Measurements from ENCODE around the gene CHSY1.
"Not testable (repeated sequence)": the region's sequence is repeated elsewhere in the genome, so short reads cannot be mapped to it uniquely, and the experiment has no call there.

Gene CHSY1

DNA sequence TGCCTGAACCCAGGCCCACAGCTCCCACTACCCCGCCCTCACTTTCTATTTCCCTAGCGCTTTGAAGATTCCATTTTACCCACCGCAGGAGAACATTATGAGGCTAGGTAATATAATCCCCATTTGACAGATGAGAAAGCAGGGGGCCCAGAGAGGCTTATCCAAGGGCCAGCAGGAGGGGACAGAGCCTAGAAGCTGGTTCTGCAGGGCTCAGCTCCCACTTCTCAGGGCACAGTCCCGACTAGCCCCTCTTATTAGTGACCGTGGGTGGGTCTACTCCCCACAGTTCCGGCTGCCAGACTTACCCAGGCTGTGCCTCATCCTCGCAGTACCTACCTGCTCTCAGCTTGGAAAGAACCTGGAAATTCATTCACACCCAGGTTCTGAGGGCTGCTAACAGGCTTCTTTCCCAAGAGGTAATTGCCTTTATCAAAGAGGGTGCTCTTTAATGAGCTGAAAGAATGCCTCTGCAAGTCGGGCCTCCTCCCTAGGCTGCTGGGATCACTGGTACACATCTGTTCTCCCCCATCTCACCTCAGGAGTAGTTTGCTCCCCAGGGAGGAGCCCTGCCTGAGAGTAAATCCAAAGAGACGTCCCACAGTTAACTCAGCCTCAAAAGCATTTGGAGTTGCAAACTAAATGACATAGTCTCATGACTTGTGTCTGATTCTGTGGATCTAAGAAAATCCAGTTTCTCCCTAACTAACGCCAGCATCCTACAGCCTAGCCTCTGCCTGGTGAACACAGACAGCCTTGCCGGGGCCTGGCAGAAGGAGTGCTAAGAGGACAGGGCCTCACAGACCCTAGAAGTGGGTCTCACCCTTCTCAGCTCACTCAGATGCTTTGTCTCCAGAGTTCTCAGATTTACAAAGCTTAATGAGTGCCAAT, 125.0 kb downstream of the CHSY1 start:
- Histone ChIP-seq H3K36me3 (ENCODE audit: low read depth) (no peaks in the 10 kb centered on the region), H3K4me1 (ENCODE audit: insufficient read depth, poor library complexity, severe bottlenecking) (peaks cover 43% of the 10 kb centered on the region), H3K27ac (ENCODE audit: poor library complexity, severe bottlenecking) (peak overlapping the region; percentile 97), H3K27me3 (ENCODE audit: insufficient read depth, poor library complexity, severe bottlenecking) (no peaks in the 10 kb centered on the region), H3K9me3 (ENCODE audit: severe bottlenecking) (no peaks in the 10 kb centered on the region), H3K4me3 (ENCODE audit: severe bottlenecking) (no peak overlapping the region)
- peak; percentile 17 for ATAC-seq (ENCODE audit: low read depth)
- TF ChIP-seq, protein P1, sequence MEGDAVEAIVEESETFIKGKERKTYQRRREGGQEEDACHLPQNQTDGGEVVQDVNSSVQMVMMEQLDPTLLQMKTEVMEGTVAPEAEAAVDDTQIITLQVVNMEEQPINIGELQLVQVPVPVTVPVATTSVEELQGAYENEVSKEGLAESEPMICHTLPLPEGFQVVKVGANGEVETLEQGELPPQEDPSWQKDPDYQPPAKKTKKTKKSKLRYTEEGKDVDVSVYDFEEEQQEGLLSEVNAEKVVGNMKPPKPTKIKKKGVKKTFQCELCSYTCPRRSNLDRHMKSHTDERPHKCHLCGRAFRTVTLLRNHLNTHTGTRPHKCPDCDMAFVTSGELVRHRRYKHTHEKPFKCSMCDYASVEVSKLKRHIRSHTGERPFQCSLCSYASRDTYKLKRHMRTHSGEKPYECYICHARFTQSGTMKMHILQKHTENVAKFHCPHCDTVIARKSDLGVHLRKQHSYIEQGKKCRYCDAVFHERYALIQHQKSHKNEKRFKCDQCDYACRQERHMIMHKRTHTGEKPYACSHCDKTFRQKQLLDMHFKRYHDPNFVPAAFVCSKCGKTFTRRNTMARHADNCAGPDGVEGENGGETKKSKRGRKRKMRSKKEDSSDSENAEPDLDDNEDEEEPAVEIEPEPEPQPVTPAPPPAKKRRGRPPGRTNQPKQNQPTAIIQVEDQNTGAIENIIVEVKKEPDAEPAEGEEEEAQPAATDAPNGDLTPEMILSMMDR (IDR thresholded peaks at IDR 0.05; ENCODE audit: poor library complexity, severe bottlenecking), result no peak
- DNase-seq (ENCODE audit: low spot score), result no peak

DNA sequence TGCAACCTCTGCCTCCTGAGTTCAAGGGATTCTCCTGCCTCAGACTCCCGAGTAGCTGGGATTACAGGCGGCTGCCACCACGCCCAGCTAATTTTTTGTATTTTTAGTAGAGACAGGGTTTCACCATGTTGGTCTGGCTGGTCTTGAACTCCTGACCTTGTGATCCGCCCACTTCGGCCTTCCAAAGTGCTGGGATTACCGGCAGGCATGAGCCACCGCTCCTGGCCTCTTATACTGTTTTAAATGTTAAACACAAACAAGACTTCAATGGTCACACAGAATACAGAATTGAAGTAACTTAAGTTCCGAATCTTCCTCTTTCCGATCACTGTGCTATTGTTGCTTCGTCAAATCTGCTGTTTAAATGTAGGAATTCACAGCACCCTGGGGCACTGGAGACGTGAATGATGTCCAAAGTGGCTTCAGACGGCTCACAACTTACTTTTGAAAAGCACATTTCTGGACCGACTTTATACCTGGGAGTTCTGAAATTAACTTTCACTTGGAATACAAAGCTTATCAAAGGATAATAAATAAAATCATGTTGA, 125.9 kb downstream of the CHSY1 start:
- H3K9me3 ChIP-seq (ENCODE audit: severe bottlenecking); ATAC-seq (ENCODE audit: low read depth); H3K4me3 ChIP-seq (ENCODE audit: severe bottlenecking); DNase-seq (ENCODE audit: low spot score); H3K36me3 ChIP-seq (ENCODE audit: low read depth); H3K27me3 ChIP-seq (ENCODE audit: insufficient read depth, poor library complexity, severe bottlenecking): not testable (repeated sequence)
- H3K27ac ChIP-seq (ENCODE audit: poor library complexity, severe bottlenecking), result peak overlapping the region; percentile 97
- peaks cover 43% of the 10 kb centered on the region for H3K4me1 ChIP-seq (ENCODE audit: insufficient read depth, poor library complexity, severe bottlenecking)
